Uterus (tissue), 2 donors: ENCODE measurements around the gene METTL1.

Source experiments
- CTCF ChIP-seq, 4 experiments: fragments of 200-600 bp in 2 of 4; fragments of 450-650 bp in 2 of 4; sonication (generic) in 2 of 4; IDR thresholded peaks; one replicate each; pipeline ENCODE4 v1.5.1; 2016 to 2019; ENCODE audit warnings: antibody characterized with exemption in 4 of 4, mild to moderate bottlenecking in 2 of 4, moderate library complexity in 1 of 4
- POLR2A ChIP-seq, 2 donors: fragments of 450-650 bp; IDR thresholded peaks; one replicate each; pipeline ENCODE4 v1.6.1; 2016; ENCODE audit warnings: antibody characterized with exemption in 2 of 2, mild to moderate bottlenecking in 1 of 2, moderate library complexity in 1 of 2

- TF ChIP-seq CTCF (IDR thresholded peaks at IDR 0.05) (no peak), POLR2A (IDR thresholded peaks at IDR 0.05) (no peak)
Measured at GRCh38 chr12:57761391-57761998, 10.4 kb downstream of the METTL1 start.
